NCI-H1436 treated with DMSO at 0.1 percent for 48 hours (cell line): ENCODE measurements around the gene MINDY2.
"Not testable (repeated sequence)": the region's sequence is repeated elsewhere in the genome, so short reads cannot be mapped to it uniquely, and the experiment has no call there.

Experiments
- DNase-seq: peaks from one replicate; lab custom pipeline; 2025; lab: John Stamatoyannopoulos, UW

Gene MINDY2

GRCh38 chr15:58883926-58884325 lies 112.8 kb downstream of the MINDY2 start:
- not testable (repeated sequence) for DNase-seq

- no peak for DNase-seq
These were observed 115.8 kb downstream of the MINDY2 start for GRCh38 chr15:58886921-58887320.

- DNase-seq, result no peak
These were observed 118.3 kb downstream of the MINDY2 start for GRCh38 chr15:58889363-58889762.

- no peak for DNase-seq
These were observed 127.1 kb downstream of the MINDY2 start for GRCh38 chr15:58898150-58898680.

- no peak for DNase-seq
These were observed 129.5 kb downstream of the MINDY2 start for GRCh38 chr15:58900631-58901030.

- DNase-seq, result no peak
These were observed 137.6 kb downstream of the MINDY2 start for GRCh38 chr15:58908550-58909309.

GRCh38 chr15:58909616-58910015 lies 138.5 kb downstream of the MINDY2 start:
- no peak for DNase-seq

- DNase-seq, result no peak
These were observed 139.4 kb downstream of the MINDY2 start for GRCh38 chr15:58910456-58910855.
